ENCODE measurements around the gene AJUBA. TPM values are rescaled to one million over a fixed set of nuclear protein-coding genes. Genes with fewer than 3 reads are reported as not detected.

AJUBA gene
- total and polyA plus RNA-seq, 2 of the 8 experiments (the other 6 are each of a cell fraction or from before 2014, with no cell fraction given) = 33.1 to 46.0 TPM

GRCh38 chr14:22935156-22935555, 47.2 kb downstream of the AJUBA start (continued):
- TF ChIP-seq ATF3 (IDR thresholded peaks at IDR 0.05; ENCODE audit: insufficient read depth, low read depth, low read length) = no peak
